HG02610 (cell line): ENCODE measurements around the gene PARS2.

ENCODE experiments used
- ATAC-seq: cut with Tn5 transposase; IDR thresholded peaks from one replicate; pipeline ENCODE4 v1.9.1; 2021; ENCODE audit warnings: mild to moderate bottlenecking, moderate library complexity; ENCODE audit not compliant: unreplicated experiment

The PARS2 gene

DNA sequence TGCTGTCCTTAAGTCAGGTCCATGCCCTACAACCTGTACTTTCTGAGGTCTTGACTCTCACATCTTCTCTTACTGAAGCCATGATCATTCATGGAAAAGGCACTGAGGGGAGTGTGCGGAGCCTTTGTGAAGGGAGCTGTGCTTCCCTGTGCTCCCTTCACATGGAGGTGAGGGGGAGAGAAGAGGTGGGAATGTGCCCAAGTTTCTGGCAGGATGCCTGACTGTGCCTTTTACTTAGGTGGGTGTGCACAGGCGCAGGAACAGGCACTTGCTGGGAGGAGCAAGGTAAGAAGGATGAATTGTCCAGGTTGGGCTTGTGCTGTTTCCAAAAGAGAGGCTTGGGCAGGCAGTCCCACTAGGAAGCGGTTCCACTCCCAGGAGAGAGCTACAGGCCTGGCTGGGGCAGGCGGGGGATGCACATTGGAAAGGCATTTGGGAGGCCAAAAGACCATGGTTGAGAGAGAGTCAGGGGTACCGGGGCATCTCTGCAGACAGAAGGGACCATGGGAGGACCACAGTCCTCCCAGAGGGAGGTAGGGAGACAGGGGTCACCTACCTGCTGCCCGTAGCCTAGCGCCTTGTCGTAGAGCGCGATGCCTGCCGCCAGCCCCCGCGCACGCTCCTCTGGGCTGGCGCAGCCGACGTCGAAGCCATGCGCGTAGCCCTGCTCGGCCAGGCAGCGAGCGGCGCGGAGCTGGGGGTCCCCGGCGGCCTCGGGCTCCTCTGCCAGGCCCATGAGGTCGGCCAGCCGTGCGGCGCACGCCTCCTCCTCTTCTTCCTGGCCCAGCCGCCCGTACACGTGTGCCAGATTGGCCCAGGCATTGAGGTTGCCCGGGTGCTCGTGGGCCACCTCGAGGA lies 35.9 kb upstream of the PARS2 start:
- no peak for ATAC-seq

GRCh38 chr1:54798769-54799641 lies 34.7 kb upstream of the PARS2 start:
- peak; percentile 71 for ATAC-seq

DNA sequence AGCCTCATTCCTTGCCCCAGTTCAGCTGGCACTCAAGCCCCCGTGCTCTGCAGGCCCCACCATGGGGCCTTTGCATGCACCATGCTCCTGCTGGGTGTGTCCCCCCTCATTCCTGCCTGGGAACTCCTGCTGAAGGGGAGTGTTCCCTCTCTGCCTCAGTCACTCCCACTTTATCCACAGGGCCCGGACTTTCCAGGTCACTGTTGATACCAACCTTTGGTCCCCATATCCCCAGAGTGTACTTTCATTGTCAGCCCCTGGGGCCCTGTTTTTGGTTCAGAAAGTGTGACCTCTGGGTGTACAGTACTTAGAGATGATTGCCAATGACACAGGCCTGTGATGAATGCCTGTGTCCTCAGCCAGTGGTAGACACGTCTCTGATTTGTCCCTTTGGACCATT lies 33.9 kb upstream of the PARS2 start:
- ATAC-seq: no peak

GRCh38 chr1:54796902-54797301 lies 32.6 kb upstream of the PARS2 start:
- ATAC-seq: no peak

- no peak for ATAC-seq
These were observed 31.6 kb upstream of the PARS2 start for GRCh38 chr1:54795841-54796468.

DNA sequence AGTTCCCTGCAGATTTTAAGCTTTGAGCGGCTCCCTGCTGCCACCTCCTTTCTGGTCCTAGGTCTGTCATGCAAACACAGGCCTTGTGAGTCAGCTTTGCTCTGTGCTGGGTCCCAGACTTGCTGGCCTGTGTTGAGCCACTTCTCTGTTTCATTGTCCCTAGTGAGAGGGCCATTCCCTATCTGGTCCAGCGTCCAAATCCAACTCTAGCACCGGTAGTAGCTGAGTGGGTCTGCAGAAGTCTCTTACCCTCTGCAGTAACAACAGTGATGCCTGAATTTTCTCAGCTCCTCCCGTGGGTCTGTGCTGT lies 31.0 kb upstream of the PARS2 start:
- ATAC-seq: no peak

GRCh38 chr1:54794451-54795355 lies 30.4 kb upstream of the PARS2 start:
- ATAC-seq: no peak

DNA sequence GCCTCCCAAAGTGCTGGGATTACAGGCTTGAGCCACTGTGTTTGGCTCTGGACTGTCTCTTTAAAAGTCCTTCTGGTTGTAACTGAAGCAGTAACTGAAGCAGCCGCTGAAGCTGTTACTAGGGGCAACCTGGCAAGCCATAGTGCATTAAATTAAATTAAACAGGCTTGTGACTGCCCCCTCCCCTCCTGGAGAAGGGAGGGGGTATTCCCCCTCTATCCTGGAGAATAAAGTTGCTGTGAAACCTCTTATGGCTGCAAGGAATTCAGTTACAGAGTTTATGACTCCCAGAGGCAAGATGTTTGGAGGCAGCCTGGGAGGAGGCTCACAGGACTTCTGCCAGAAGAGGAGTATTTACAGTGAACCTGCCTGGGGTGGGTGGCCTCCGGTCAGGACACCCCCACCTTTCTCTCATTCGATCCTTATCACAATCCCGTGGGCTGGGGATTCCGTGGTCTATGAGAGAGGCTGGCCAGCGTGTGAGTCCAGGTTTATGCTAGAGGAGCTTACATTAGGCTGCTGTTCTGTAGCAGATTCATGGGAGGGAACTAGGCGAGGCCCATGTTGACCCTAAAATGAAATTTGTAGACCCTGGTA lies 28.5 kb upstream of the PARS2 start:
- ATAC-seq: no peak

DNA sequence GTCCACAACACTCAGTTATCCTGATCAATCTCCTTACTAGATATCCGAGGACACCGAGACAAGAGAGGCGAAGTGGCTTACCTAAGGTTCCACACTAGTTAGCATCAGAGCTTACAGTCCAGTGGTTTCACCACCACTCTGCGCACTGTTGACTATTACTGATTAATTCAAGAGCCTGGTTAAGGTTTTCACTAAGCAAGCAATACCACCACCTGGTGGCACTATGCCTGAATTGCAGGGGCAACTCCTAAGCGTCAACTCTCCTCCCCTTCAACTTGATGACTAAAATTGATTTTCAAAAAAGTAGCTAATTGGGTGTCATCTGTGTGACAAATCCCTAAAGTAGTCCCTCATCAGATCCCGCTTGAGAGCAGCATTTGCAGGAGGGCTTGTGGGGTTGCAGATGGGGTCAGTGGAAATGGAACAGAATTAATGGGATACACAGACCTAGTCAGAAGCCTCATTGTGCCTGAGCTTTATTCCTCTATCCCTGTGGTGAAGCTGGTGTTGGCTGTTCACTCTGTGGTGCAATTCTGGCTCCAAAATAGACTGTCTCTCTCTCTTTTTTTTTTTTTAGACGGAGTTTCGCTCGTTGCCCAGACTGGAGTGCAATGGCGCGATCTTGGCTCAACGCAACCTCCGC lies 27.7 kb upstream of the PARS2 start:
- ATAC-seq: no peak

- no peak for ATAC-seq
These were observed 24.1 kb upstream of the PARS2 start for GRCh38 chr1:54788459-54788858.

DNA sequence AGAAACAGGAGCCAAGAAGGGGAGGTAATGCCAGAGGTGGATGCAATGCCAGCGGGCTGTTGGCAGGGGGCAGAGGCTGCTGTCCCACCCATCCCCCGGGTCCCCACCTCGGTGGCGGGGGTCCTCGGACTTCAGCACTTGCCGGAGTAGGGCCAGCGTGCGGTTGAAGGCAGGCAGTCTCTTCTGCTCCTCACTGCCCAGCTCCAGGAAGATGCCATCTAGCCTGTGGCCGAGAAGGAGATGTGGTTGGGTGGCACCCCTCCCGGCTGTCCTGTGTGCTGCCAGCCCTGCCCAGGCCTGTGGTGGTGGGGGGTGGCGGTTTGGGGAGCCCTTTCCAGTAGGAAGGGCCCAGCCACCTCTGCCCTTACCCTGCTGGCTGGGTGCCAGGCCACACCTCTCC lies 23.3 kb upstream of the PARS2 start:
- ATAC-seq: no peak

- ATAC-seq: no peak
These were observed 22.5 kb upstream of the PARS2 start for GRCh38 chr1:54786778-54787177.

DNA sequence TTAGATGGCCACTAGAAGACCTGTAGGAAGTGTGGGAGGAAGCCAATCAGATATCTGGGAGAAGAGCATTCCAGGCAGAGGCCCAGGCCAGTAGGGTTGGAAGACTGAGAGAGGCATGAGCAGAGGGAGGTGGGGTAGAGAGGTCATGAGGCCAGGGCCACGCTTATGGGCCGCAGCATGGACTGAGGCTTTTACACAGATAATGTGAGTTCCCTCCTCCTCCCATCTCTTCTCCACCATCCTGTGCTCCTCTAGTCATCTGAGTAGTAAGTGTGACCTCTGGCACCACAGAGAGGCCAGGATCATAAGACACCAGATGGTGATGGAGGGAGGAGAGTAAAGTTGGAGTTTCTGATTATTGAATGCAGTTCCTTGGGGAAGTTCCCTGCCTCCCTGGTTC lies 19.7 kb upstream of the PARS2 start:
- ATAC-seq: no peak

DNA sequence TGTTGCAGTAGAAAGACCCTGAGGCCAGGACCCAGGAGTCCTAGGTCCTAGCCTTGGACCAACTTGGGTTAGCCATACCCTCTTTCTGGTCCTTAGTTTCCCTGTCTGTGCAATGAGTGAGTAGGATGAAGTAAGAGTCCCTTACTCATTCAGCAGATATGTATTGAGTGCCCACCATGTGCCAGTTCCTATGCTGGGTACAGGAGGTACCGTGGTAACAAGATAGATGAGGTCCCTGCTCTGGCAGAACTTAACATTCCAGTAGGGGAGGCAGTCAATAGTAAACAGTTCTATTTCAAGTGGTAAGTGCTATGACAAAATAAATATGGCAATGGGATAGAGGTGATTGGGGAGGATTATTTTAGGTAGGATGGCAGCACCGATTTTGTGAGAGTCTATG lies 18.3 kb upstream of the PARS2 start:
- no peak for ATAC-seq

GRCh38 chr1:54782156-54782555 lies 17.8 kb upstream of the PARS2 start:
- ATAC-seq: no peak

DNA sequence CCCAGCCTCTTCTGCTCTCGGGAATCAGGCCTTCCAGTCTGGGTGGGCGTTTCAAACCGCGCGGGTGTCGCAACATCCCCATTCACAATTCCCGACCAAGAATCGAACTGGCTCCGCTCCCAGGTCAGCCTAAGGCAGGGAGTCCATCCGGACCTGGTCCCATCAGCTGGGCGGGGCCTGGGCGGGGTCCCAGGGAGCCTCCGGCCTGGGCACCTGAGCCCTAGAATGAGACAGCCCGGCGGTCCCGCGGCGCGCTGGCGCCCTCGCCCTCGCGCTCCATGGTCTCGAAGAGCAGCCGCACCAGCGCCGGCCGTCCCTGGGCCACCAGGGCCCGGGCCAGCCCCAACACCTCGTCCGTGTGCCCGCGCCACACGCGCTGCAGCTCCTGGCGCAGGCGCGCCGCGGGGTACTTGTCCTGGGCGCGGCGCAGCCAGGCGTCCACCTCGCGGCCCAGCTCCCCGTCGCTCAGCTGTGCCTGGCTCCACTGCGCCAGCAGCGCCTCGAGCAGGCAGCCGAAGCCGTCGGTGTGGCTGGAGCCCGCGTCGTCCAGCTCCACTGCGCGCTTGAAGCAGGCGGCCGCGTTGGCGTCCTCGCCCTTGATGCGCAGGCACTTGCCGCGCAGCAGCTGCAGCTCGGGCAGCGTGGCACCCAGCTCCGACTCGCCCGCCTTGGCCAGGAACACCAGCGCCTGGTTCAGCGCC lies 16.9 kb upstream of the PARS2 start:
- ATAC-seq: no peak

DNA sequence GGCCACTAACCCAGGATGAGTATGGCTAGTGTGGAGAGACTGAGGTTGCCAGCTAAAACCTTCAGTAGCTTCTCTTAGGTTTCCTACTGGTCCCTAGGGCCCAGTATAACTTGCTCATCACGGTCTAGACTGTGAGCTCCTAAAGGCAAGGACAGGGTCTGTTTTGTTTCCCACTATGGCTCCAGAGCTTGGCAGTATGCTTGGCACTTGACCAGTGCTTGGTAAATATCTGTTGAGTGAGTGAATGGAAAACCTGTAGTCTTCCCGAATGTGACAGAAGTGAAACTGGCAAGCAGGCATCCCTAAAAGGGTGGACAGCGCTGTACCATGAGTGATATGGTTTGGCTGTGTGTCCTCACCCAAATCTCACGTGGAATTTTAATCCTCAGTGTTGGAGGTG lies 13.1 kb upstream of the PARS2 start:
- no peak for ATAC-seq

- ATAC-seq: no peak
These were observed 12.7 kb upstream of the PARS2 start for GRCh38 chr1:54777011-54777410.
